ENCODE measurements around the gene TLR10.
"Not testable (repeated sequence)": the region's sequence is repeated elsewhere in the genome, so short reads cannot be mapped to it uniquely, and the experiment has no call there.

TLR10 gene

DNA sequence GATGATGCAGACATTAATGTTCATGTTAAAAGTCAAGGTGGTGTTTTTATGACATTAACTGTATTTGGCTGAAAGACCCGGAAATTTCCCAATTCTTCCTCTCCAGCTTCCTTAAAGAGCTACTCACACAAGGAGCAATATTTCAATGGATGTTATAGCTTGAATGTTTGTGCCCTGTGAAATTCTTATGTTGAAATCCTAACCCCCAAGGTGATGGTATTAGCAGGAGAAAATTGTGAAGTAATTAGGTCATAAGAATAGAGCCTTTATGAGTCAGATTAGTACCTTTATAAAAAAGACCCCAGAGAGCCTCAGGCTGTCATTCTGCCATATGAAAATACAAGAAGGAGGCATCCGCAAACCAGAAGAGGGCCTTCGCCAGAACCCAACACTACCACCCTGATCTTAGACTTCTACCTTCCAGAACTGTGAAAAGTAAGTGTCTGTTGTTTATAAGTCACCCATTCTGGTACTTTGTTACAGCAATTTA, 18.2 kb upstream of the TLR10 start:
- DNase-seq (ENCODE audit: low spot score), result no peak

DNA sequence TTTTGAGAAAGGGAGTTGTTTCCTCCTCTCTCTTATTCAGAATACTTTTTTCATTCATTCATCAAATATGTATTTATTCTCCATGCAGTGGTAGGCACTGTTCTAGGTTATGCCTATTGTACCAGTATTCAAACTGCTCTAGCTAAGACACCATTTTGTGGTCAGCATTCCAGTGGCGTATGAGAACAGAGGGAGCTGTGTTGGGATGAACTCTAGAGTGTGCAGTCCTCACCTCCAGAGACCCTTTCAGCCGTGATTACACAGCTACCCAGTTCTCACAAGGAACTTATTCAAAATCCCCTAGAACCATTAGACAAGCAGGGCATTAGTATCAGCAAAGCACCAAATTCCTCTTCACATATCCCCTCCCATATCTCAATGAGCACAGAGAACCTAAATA, 17.6 kb upstream of the TLR10 start:
- DNase-seq (ENCODE audit: low spot score), result no peak

DNA sequence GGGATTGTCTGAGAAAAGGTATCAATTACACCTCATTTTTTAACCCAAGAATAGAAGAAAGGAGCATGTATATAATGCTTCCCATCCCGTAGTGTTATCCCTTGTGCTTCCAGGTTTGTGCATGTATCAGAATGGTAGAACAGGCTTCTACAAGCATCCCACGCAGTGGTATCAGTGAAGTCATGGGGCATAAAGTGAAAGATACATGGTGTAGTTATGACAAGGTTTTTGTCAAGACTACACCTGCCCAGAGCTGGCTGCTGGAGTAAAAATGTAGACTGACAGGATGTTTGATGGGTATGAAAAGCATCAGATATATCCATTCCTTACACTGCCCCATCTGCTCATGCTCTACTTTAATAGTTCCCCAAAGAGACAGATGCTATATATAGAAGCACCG, 12.3 kb upstream of the TLR10 start:
- no peak for DNase-seq (ENCODE audit: low spot score)

DNA sequence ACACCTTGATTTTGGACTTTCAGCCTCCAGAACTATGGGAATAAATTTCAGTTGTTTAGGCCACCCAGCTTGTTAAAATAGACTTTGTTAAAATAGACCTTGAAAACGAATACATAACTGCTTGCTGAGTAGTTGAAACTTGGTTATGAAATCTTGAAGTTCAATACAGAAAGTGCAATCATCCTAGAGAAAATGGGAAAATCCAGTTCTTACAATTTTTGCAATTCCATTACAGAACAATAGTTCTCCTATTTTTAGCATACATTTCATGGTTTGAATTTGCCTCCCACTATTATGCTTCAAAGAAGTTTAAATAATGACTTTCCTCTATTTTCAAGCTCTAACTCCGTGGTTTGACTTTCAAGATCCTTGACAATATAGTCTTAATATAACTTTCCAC, 11.3 kb upstream of the TLR10 start:
- DNase-seq (ENCODE audit: low spot score), result no peak

DNA sequence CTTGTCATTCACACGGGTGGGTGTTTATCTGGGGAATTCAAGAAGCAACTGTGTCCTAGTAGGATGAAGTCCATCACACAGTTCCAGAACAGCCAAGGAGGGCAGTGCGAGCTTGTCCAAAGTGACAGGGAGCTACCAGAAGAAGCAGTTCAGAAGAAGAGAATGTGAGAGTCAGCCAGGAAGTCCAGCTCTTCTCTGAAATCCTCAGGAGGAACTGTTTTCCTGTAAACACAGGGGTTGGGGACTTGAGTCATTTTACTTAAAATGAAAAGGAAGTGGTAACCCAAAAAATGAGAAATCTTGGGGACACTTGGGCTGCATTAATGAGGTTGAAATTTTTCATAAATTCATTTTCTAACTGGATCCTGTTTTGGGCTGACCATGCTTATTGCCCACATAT, 8.2 kb upstream of the TLR10 start:
- no peak for DNase-seq (ENCODE audit: low spot score)

DNA sequence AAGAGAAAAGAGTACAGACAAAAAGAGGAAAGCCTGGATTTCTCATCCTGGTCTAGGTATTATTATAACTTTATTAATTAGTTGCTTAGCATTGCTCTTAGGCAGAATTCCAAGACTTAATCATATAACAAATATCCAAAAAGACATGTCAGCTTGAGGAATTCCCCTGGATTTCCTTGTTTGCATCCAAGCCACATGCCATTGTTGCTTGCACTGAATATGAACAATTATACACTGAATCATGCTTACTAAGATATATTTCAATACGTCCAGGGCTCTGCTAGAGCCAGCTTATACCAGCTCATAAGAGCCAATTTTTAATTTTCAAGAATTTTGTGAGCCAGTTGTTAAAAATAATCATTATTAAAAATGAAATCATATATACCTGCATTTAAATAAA, 5.5 kb upstream of the TLR10 start:
- DNase-seq (ENCODE audit: low spot score), result no peak

DNA sequence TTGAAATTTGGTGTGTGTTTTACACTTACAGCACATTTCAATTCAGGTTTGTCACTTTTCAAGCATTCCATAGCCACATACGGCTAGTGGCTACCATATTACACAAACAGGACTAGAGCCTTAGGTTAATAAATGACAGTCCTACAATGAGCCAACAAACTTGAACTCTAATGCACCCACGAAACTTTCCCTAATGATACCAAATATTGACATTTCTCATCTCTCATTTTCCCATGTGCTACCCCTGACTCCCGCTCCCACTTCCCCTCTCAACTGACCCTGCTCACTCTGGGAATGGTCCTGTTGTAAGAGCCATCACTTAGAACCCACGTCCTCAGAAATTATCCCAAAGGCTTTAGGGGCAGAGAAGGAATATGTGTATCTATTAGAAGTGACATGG, 4.9 kb upstream of the TLR10 start:
- no peak for DNase-seq (ENCODE audit: low spot score)

DNA sequence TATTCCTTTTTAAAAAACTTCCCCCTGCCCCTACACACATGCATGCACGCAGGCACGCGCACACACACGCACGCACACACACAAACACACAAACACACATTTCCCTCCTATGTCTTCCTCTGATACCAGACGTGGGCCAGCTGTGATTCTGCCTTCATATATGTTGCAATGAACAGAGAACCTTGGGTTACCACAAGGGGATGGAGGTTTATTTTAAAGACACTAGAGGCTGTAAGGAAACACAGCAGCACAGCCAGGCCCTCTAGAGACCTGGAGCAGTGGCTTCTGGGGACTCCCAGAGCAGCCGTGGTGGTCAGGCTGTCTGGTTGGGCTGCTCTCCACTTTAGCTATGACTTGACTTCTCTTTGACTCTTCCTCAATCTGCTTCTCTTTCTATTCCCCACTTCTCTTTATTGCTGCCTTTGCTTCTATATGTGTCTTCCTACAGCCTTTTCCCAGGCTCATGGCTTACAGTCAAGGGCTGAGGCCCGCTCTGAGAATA, 3.2 kb upstream of the TLR10 start:
- peak; percentile 42 for DNase-seq (ENCODE audit: low spot score)

DNA sequence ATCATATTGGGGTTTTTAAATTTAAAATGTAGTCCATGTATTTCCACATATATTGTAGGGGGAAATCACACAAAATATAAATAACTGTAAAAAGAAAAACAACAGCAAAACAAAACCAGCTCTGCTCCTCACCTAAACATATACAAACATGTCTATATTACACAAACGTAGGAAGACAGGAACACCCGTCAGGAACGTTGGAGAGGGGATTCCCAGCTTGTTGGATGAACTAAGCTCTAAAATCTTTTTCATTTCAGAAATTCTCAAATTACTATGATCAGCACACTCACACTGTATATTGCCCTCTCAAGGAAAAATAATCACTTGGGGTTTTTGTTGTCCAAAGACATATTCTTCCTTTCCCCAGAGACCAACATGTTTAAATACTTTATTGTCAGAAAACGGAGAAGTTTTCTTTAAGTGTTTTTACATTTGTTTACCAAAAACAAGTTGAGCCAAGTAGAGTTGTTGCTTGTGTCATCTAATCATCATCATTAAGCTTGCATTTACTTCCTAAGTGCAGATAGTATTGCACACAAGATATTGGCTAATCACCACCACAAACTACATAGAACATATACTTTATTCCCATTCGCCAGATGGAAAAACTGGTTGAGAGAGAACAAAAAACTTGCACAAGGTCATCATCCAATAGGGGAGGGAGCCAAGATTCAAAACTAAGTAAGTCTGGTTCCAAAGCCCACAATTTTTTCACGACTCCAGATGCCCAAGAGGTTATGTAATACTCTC, 2.4 kb upstream of the TLR10 start:
- DNase-seq (ENCODE audit: low spot score), result no peak

DNA sequence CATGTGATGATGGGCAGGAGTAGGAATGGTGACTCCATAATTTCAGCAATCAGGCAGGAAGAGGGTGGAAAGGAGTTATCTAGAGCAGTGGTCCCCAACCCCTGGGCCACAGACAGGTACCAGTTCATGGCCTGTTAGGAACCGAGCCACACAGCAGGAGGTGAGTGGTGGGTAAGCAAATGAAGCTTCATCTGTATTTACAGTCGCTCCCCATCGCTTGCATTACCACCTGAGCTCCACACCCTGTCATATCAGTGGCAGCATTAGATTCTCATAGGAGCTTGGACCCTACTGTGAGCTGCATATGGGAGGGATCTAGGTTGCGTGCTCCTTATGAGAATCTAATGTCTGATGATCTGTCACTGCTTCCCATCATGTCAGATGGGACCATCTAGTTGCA, 1.4 kb upstream of the TLR10 start:
- DNase-seq (ENCODE audit: low spot score), result no peak

DNA sequence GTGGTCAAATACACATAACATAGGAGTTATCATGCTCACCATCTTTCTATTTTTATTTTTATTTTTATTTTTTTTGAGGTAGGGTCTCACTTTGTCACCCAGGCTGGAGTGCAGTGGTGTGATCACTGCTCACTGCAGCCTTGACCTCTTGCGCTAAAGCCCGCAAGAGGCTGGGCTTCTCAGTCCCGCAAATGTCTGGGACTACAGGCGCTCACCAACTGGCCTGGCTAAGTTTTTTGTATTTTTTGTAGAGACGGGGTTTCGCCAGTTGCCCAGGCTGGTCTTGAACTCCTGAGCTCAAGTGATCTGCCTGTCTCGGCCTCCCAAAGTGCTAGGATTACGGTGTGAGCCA, 295 bp upstream of the TLR10 start:
- no peak for DNase-seq (ENCODE audit: low spot score)

DNA sequence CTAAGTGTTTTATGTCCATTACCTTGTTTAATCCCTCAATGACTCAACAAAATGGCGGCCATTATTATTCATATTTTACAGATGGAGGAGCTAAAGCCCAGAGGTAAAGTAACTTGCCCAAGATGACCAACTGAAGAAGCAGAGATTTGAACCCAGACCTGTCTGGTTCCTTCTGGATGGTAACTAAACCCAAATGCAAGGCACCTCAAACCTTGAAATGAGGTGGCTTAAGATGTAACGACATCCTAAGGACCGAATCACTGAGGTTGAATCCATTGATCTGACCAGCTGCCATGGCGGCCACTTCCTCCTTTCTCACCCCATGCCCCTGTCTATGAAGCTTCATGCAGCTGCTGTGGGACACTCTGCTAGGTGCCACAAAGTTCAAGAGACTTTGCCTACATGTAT, 932 bp downstream of the TLR10 start:
- no peak for DNase-seq (ENCODE audit: low spot score)

DNA sequence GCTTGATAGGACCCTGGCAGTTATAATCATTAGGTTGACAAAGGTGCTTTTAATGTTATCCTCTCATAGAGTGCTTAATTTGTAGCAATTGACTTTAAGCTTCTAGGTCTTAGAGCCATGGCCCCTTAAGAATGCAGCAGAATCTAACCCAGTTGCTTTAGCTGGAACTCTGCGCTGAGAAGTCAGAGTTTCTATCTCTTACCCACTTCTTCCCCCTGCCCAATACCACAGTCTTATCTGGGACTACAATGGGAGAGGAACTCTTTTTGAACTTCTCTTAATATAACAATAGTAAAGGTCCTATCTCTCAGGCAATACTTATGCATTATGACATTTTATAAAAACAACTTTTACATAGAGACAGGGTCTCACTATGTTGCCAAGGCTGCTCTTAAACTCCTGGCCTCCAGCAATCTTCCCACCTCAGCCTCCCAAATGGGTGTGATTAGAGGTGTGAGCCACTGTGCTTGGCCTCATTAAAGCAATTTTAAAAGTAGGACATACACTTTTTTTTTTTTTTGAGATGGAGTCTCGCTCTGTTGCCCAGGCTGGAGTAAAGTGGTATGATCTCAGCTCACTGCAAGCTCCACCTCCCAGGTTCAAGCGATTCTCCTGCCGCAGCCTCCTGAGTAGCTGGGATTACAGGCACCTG, 1.8 kb downstream of the TLR10 start:
- no peak for DNase-seq (ENCODE audit: low spot score)

DNA sequence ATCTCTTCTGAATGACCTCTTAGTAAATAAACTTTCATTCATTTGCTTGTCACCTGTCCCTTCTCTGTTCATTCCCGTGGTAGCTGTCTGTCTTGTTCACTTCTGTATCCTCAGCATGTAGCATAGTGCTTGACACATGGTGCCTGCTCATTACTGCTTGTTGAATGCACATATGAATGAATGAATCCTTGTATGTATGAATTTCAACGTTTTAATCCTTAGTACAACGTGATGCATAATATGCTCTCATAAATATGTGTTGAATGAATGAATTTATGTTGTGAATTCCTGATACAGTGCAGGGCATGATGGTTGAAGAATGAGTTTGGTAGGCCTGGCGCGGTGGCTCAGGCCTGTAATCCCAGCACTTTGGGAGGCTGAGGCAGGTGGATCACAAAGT, 3.0 kb downstream of the TLR10 start:
- DNase-seq (ENCODE audit: low spot score), result no peak

DNA sequence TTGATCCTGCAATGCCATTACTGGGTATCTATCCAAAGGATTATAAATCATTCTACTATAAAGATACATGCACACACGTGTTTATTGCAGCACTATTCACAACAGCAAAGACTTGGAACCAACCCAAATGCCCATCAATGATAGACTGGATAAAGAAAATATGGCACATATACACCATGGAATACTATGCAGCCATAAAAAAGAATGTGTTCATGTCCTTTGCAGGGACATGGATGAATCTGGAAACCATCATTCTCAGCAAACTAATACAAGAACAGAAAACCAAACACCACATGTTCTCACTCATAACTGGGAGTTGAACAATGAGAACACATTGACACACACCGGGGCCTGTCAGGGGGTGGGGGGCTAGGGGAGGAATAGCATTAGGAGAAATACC, 4.9 kb downstream of the TLR10 start:
- DNase-seq (ENCODE audit: low spot score), result not testable (repeated sequence)

DNA sequence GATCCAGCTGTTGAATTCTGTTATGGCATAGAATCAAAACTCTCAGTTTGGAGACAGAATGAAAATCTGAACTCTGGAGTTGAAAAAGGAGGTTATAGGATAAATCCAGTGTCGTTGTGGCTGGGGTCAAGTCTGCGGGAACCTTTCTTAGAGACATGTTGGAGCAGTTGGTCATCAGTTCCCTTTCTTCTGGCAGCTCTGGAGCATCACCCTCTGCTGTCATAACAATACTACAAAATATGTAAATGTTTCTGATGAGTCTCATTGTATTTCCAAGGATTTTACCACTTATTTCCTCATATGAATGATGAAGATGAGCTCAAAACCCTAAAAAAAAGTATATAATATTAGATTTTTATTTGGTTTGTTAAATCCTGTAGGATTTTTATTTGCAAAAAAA, 7.5 kb downstream of the TLR10 start:
- DNase-seq (ENCODE audit: low spot score), result no peak

DNA sequence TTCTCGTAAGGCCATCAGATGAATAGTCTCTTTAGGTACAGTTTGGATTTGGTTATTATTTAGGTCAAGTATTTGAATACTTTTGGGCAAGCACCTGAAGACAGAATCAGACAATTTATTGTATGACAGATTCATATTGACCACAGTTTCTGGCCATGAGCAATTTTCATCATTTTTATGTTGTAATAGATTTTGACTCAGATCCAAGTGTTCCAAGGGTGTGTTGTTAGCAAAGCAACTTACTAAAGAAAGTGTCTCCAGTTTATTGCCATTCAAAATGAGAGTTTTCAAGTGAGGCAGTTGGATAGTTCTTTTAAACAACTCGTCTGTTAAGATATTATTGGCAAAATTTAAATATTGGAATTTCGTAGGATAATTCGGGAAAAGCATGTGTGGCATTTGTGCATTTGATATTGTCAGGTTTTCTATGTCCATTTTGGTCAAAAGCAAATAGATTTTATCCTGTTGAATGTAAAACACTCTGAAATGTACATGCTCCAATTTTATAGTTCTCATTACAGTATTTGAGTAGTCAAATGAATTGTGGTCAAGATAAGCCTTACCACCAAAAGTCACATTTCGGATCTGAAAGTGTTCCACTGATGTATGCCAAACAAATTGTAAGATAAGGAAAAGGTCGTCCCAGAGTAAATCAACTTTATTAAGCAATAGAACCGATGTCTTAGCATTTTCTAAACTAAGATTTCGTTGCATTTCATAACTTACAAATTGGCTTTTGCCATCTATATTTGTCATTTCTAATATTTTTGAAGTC, 8.4 kb downstream of the TLR10 start:
- DNase-seq (ENCODE audit: low spot score), result no peak

DNA sequence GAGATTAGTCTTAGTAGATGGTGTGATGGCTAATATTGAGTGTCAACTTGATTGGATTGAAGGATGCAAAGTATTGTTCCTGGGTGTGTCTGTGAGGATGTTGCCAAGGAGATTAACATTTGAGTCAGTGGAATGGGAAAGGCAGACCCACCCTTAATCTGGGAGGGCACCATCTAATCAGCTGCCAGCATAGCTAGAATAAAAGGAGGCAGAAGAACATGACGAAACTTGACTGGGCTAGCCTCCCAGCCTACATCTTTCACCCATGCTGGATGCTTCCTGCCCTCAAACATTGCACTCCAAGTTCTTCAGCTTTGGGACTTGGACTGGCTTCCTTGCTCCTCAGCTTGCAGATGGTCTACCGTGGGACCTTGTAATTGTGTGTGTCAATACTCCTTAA, 12.5 kb downstream of the TLR10 start:
- not testable (repeated sequence) for DNase-seq (ENCODE audit: low spot score)

DNA sequence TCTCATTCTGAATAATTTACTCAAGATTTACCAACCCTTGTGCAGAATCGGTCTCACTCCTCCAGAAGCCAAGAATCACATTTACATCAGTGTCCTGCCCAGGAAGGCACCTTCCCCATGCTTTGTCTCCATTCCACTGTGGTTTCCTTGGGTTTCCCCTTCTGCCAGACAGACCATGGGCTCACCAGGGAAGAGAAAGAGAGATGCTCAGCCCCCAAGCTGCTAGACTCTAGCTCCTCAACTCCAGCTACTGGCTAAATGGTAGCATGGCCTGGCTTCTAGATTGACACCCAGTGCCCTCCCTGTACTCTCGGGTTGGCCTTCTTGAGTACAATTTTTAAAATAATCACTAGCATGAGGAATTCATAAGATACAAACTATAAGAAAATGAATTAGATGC, 12.9 kb downstream of the TLR10 start:
- no peak for DNase-seq (ENCODE audit: low spot score)

DNA sequence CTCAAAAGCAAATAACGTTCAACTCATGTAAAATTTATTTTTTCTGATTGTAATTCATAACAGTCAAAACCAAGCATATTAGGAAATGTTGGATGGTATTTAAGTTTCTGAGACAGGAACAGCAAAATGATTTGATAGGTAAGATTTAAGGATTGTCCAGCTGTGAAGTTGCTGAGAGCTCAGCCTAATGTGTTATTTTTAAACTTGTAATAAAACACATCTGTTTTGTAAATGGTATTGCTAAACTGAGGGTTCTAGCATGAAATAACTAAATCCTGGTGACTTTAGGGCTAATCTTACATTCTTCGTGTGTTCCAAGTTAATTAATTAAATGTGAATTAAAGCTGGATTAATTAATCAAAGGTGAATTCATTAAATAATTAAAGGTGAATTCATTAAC, 13.3 kb downstream of the TLR10 start:
- DNase-seq (ENCODE audit: low spot score), result no peak

DNA sequence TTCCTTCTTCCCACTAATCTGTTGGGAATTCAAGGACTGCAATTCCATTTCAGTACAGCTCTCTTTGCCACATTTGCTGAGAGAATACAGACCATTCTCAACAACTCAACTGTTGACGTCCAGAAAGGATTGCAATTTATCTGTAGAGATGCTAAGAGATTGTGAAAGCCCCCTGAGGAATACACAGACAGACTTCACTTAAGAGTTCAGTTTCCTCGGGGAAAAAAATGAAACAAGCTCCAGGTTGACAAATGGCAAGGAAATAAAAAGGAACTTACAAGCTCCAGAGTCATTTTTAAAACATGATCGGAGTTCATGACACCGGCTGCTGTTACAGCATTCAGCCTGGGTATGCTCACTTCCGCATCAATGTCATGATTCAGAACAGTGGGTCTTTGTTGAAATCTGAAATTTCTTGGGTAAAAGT, 13.8 kb downstream of the TLR10 start:
- no peak for DNase-seq (ENCODE audit: low spot score)

DNA sequence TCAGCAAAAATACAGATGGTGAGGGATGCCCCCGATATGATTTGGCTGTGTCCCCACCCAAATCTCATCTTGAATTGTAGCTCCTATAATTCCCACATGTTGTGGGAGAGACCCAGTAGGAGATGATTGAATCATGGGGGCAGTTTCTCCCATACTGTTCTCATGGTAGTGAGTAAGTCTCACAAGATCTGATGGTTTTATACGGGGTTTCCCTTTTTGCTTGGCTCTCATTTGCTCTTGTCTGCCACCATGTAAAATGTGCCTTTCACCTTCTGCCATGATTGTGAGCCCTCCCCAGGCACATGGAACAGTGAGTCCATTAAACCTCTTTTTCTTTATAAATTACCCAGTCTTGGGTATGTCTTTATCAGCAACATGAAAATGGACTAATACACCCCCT, 15.8 kb downstream of the TLR10 start:
- DNase-seq (ENCODE audit: low spot score), result not testable (repeated sequence)

DNA sequence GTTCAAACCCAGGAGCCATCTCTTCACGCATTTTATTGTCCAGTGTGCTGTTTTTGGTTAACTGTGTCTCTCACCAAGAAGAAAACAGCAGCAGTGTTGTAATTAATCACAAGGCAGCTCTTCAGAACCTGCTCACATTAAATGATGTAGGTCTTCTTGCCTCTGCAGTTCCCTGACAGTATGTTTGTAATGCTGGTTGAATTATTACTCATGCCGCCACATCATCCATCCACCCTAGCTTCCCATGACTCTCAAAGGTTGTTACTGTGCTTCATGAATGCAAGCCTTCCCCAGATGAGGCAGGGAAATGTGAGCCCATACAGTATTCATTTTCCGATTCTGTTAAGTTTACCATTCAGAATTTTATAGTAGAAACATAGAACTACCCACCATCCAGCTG, 17.4 kb downstream of the TLR10 start:
- DNase-seq (ENCODE audit: low spot score), result no peak

Data from putamen (tissue), 1 donor.